Stimulated activated memory B cell treated with anti-CD40 and anti-IgM and Interleukin-4, amounts not matched to agents 10 μg/mL and 1 μg/mL and 100 μg/mL, for 72 hours (primary cell): Measurements from ENCODE around the gene AP3D1.

Source experiments
- ATAC-seq: fragments of 150-1000 bp; cut with Tn5 transposase; 2 replicates; pipeline ENCODE4 v1.10.0; 2021
- H3K27ac Mint-ChIP-seq: one replicate; pipeline ENCODE4 v1.8.0; 2022; ENCODE audit warnings: mild to moderate bottlenecking, mixed read lengths
- H3K27me3 Mint-ChIP-seq: one replicate; pipeline ENCODE4 v1.8.0; 2022; ENCODE audit warnings: mixed read lengths
- H3K36me3 Mint-ChIP-seq: one replicate; pipeline ENCODE4 v1.8.0; 2022; ENCODE audit warnings: mixed read lengths
- H3K4me1 Mint-ChIP-seq: one replicate; pipeline ENCODE4 v1.8.0; 2022; ENCODE audit warnings: mixed read lengths
- H3K4me3 Mint-ChIP-seq: one replicate; pipeline ENCODE4 v1.8.0; 2022; ENCODE audit warnings: mild to moderate bottlenecking, moderate library complexity, mixed read lengths
- H3K9me3 Mint-ChIP-seq: one replicate; pipeline ENCODE4 v1.8.0; 2022; ENCODE audit warnings: mixed read lengths

AP3D1 gene

DNA sequence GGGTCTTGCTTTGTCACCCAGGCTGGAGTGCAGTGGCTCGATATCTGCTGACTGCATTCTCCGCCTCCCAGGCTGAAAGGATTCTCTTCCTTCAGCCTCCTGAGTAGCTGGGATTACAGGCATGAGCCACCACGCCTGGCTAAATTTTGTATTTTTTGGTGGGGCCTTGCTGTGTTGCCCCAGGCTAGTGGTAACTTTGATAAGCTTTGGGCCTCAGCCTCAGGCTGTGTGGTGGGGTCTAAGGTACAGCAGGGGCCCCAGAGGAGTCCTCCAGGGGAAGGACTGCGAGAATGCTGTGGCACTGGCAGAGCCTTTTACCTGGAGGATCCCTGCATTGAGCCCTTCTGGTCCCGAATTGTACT is 19.6 kb upstream of the AP3D1 start:
- peak; percentile 4 for ATAC-seq
- Mint-ChIP-seq H3K36me3 (peaks cover 9% of the 10 kb centered on the region), H3K27ac (peak overlapping the region; percentile 65), H3K4me1 (peaks cover 85% of the 10 kb centered on the region), H3K27me3 (no peaks in the 10 kb centered on the region), H3K9me3 (no peaks in the 10 kb centered on the region), H3K4me3 (peak overlapping the region; percentile 75)

DNA sequence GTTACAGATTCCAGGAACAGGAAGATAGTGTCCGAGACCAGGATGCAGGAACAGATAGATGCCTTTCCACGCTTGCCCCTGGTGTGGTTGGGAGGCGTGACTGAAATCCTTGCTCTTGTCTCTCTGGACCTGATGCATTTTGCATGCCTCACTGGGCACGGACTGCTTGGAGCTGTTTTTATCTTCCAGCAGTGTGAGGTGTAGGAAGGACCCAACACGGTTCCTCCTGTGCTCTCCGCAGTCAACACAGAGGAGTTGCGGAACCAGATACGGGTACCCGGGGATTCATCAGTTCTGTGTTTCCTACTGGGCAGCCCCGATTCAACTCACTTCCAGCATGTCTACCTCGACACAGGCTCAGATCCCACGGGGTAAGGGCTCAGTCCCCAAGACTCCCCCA is 18.9 kb upstream of the AP3D1 start:
- H3K36me3 Mint-ChIP-seq: peaks cover 9% of the 10 kb centered on the region
- peak overlapping the region; percentile 89 for H3K27ac Mint-ChIP-seq
- H3K27me3 Mint-ChIP-seq: no peaks in the 10 kb centered on the region
- H3K4me3 Mint-ChIP-seq: no peak overlapping the region
- ATAC-seq: no peak
- H3K4me1 Mint-ChIP-seq: peaks cover 91% of the 10 kb centered on the region
- H3K9me3 Mint-ChIP-seq: no peaks in the 10 kb centered on the region

DNA sequence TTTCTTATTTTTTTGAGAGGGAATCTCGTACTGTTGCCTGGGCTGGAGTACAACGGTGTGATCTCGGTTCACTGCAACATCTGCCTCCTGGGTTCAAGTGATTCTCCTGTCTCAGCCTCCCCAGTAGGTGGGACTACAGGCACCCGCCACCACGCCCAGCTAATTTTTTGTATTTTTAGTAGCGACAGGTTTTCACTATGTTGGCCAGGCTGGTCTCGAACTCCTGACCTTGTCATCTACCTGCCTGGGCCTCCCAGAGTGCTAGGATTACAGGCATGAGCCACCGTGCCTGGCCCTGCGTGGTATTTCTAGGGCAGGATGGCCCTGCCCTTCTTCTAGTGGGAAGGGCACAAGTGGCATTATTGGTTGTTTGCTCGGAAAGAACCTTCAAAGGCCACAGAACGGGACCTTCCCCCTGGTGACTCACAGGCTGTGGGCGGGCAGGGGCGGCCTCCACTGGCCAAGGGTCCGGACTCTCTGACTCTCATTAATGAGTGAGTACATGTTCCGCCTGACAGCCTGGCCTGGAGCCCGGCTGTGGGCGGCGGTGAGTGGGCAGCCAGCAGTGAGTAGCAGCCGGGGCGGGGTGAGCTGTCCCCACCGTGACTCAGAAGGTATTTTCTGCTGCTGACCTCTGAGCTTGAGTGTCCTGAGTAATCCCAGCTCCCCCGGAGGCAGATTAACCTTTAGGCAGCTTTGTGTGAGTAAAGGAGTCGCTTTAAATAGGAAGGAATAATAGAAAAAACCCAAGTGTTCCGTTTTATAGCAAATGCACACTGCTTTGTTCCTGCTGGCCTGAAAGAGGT is 17.5 kb upstream of the AP3D1 start:
- peak overlapping the region; percentile 89 for H3K27ac Mint-ChIP-seq
- peaks cover 91% of the 10 kb centered on the region for H3K4me1 Mint-ChIP-seq
- H3K4me3 Mint-ChIP-seq: peak overlapping the region; percentile 76
- H3K9me3 Mint-ChIP-seq: no peaks in the 10 kb centered on the region
- ATAC-seq: peak; percentile 79
- no peaks in the 10 kb centered on the region for H3K27me3 Mint-ChIP-seq
- peaks cover 3% of the 10 kb centered on the region for H3K36me3 Mint-ChIP-seq

DNA sequence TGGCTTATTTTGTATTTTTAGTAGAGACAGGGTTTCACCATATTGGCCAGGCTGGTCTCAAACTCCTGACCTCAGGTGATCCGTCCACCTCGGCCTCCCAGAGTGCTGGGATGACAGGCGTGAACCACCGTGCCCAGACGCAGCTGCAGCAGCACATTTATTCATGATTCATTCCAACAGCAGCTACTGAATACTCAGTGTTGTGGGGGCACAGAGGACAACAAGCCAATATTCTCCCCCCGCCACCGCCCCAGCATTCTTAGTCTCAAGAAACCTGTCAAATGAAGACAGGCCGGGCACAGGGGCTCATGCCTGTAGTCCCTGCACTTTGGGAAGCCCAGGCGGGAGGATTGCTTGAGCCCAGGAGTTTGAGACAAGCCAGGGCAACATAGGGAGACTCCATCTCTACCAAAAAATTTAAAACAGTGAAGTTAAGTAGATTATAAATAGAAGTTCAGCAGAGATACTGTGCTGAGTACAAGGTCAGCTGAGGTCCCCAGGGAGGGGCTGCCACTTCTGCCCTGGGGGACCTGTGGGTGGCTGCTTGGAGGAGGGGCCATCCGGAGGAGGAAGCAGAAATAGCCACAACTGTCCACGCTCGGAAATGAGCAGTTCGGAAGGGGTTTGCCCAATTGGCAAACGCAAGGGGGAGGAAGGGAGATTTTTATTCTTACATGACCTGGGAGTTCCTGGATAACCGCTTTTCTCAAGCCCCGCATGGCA is 16.7 kb upstream of the AP3D1 start:
- no peaks in the 10 kb centered on the region for H3K27me3 Mint-ChIP-seq
- peak overlapping the region; percentile 89 for H3K27ac Mint-ChIP-seq
- peaks cover 83% of the 10 kb centered on the region for H3K4me1 Mint-ChIP-seq
- ATAC-seq: peak; percentile 73
- no peaks in the 10 kb centered on the region for H3K9me3 Mint-ChIP-seq
- peak overlapping the region; percentile 76 for H3K4me3 Mint-ChIP-seq
- H3K36me3 Mint-ChIP-seq: no peaks in the 10 kb centered on the region

- Mint-ChIP-seq H3K36me3 (no peaks in the 10 kb centered on the region), H3K27me3 (no peaks in the 10 kb centered on the region), H3K9me3 (no peaks in the 10 kb centered on the region), H3K27ac (peak overlapping the region; percentile 89), H3K4me1 (peaks cover 78% of the 10 kb centered on the region), H3K4me3 (peak overlapping the region; percentile 76)
- ATAC-seq: no peak
Measured at GRCh38 chr19:2166741-2167738, 15.7 kb upstream of the AP3D1 start.

- peak overlapping the region; percentile 89 for H3K27ac Mint-ChIP-seq
- ATAC-seq: peak; percentile 55
Measured at GRCh38 chr19:2164020-2164998, 12.9 kb upstream of the AP3D1 start.

GRCh38 chr19:2160379-2160778 is 9.0 kb upstream of the AP3D1 start:
- Mint-ChIP-seq H3K36me3 (no peaks in the 10 kb centered on the region), H3K27me3 (no peaks in the 10 kb centered on the region), H3K4me1 (peaks cover 28% of the 10 kb centered on the region), H3K4me3 (no peak overlapping the region), H3K27ac (no peak overlapping the region), H3K9me3 (no peaks in the 10 kb centered on the region)
- ATAC-seq: no peak

More at GRCh38 chr19:2164020-2164998, 12.9 kb upstream of the AP3D1 start:
- H3K9me3 Mint-ChIP-seq: no peaks in the 10 kb centered on the region
- H3K4me1 Mint-ChIP-seq: peaks cover 51% of the 10 kb centered on the region
- H3K4me3 Mint-ChIP-seq: peak overlapping the region; percentile 97
- no peaks in the 10 kb centered on the region for H3K27me3 Mint-ChIP-seq
- no peaks in the 10 kb centered on the region for H3K36me3 Mint-ChIP-seq

DNA sequence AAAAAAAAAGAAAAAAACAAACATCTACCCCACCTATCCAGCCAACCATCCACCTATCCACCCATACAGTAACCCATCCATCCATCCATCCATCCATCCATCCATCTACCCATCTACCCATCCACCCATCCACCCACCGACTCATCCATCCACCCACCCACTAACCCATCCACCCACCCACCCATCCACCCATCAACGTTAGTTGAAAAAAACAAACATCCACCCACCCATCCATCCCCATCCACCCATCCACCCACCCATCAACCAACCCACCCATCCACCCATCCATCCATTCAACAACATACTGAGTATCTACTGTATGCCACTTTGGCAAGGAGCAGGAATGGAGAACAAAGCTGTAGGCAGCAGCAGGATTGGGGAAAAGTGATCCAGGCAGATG is 6.1 kb upstream of the AP3D1 start:
- H3K9me3 Mint-ChIP-seq: no peaks in the 10 kb centered on the region
- peaks cover 18% of the 10 kb centered on the region for H3K4me1 Mint-ChIP-seq
- no peaks in the 10 kb centered on the region for H3K36me3 Mint-ChIP-seq
- no peak for ATAC-seq
- no peaks in the 10 kb centered on the region for H3K27me3 Mint-ChIP-seq
- no peak overlapping the region for H3K27ac Mint-ChIP-seq
- no peak overlapping the region for H3K4me3 Mint-ChIP-seq

GRCh38 chr19:2154587-2155075 is 3.3 kb upstream of the AP3D1 start:
- Mint-ChIP-seq H3K4me3 (no peak overlapping the region), H3K27ac (no peak overlapping the region), H3K4me1 (peaks cover 33% of the 10 kb centered on the region), H3K9me3 (no peaks in the 10 kb centered on the region), H3K36me3 (no peaks in the 10 kb centered on the region), H3K27me3 (no peaks in the 10 kb centered on the region)
- no peak for ATAC-seq

DNA sequence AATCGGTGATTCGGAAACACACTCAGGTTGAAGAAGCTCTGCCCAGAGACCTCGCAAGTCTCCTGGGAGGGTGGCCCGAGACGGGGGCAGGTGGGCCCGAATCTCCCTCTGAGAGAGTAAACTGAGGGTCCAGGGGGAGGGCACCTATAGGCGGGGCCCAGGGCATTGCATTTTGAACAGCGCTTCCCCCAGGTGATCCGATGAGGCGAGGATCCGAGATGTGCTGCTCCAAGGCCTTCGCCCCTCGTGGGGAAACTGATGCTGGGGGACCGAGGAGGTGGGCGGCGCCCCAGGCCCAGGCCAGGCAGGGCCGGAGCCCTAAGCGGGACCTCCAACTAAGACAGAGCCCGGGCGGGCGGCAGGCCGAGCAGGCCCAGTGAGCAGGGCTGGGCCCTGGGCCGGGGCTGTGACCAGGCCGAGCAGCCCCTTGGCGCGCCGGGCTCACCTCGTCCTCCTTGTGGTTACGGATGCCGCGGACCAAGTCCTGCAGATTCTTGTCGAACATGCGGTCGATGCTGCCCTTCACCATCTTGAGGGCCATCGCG is 500 bp downstream of the AP3D1 start:
- peak; percentile 5 for ATAC-seq
- Mint-ChIP-seq H3K27me3 (no peaks in the 10 kb centered on the region), H3K36me3 (no peaks in the 10 kb centered on the region), H3K4me1 (peaks cover 58% of the 10 kb centered on the region), H3K9me3 (no peaks in the 10 kb centered on the region), H3K4me3 (peak overlapping the region; percentile 81), H3K27ac (peak overlapping the region; percentile 86)

DNA sequence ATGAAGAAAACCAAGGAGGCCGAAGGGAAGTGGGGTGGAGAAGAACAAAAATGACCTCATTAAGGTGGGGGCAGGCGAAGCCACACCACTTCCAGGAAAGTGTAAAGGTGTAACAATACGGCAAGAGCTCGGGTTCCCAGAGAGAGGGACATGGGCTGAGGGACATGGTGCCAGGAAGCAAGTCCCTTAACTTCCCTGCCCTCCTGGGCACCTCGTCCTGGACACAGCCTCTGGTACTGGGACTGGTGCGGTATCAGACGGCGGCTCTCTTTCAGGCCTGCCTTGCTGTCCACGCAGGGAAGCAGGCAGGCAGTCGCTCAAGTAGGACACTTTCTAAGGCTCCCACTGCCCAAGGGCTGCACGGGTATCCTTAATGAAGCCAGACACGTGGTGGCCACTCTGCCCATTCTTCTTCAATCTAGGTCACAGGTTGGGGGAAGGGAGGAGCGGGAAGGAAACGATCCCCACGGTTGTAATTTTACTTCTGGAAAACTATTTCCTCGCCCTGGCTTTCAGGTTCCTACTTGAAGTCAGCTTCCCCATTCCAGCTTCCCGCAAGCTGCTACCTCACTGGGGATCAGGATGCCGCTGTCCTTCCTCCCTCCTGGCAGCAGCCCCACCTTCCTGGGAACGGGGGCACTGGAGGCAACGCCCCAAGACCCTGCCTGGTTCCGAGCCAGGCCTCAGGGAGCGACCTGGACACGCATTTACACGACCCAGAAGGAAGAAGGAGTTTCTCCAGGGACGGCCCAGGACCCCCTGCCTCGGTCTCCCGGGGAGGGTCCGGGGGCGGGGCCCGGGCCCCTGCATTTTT is 1.2 kb downstream of the AP3D1 start:
- Mint-ChIP-seq H3K27ac (peak overlapping the region; percentile 86), H3K9me3 (no peaks in the 10 kb centered on the region), H3K4me1 (peaks cover 59% of the 10 kb centered on the region), H3K36me3 (no peaks in the 10 kb centered on the region), H3K27me3 (no peaks in the 10 kb centered on the region), H3K4me3 (peak overlapping the region; percentile 81)
- no peak for ATAC-seq

DNA sequence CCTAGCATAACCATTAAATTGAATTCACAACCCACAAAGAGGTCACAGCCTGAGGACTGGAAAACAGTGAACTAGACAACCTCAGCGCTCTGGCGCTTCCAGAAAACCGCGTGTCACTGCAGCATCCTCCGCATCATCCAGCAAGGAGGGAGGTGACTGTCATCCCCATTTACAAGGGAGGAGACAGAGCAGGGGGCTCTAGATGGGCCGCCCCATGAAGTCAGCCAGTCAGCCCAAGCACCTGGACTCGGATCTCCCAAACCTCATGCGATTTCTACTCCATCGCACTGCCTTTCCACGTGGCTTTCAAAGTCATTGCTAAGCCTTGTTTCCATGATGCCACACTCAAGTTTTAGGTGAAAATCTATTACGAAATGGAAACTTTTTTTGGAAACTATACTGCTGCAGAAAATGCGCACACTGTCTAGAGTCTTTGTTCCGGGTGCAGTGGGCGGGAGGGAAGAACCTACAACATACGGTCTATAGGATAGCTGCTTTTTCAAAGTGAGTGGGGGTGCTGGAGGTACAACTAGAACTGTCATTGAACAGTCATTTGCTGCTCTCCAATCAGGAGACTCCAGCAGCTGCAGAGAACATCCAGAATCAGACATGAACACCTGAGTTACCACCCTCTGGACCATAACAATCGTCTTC is 2.8 kb downstream of the AP3D1 start:
- Mint-ChIP-seq H3K36me3 (no peaks in the 10 kb centered on the region), H3K27ac (peak overlapping the region; percentile 86), H3K27me3 (no peaks in the 10 kb centered on the region), H3K9me3 (no peaks in the 10 kb centered on the region), H3K4me1 (peaks cover 71% of the 10 kb centered on the region), H3K4me3 (no peak overlapping the region)
- no peak for ATAC-seq

- no peak overlapping the region for H3K4me3 Mint-ChIP-seq
- no peaks in the 10 kb centered on the region for H3K9me3 Mint-ChIP-seq
- no peaks in the 10 kb centered on the region for H3K27me3 Mint-ChIP-seq
- H3K36me3 Mint-ChIP-seq: peaks cover 3% of the 10 kb centered on the region
- no peak for ATAC-seq
- H3K4me1 Mint-ChIP-seq: peaks cover 68% of the 10 kb centered on the region
- no peak overlapping the region for H3K27ac Mint-ChIP-seq
Measured at GRCh38 chr19:2145831-2146241, 5.5 kb downstream of the AP3D1 start.
